GM12878 (cell line): ENCODE results near the gene ARL14EP. TPM values are rescaled to one million over a fixed set of nuclear protein-coding genes. Genes with fewer than 3 reads are reported as not detected.

Experiments used
- ATAC-seq: fragments of 200-7000 bp; cut with Tn5 transposase; 3 replicates; pipeline ENCODE4 v1.9.1; 2020; ENCODE audit warnings: mild to moderate bottlenecking, moderate library complexity
- BruUV-seq: library from RNA; stranded (reverse); fragments of 400-500 nt; replicated peaks from 2 replicates; lab custom pipeline; 2021; lab: Mats Ljungman, UMichigan
- CTCF ChIA-PET: fragments of 300-600 bp; sonication (Branson Sonifier 250); formaldehyde crosslinking; extraction: SDS; loops from one replicate; lab custom pipeline; 2021; ENCODE audit warnings: inconsistent platforms; lab: Yijun Ruan, JAX
- POLR2A ChIA-PET: fragments of 350-600 bp; formaldehyde crosslinking; extraction: SDS; loops from one replicate; lab custom pipeline; 2021; ENCODE audit warnings: inconsistent platforms; lab: Charles Lee
- RAD21 ChIA-PET: fragments of 300-600 bp; sonication (Branson Sonifier 250); formaldehyde crosslinking; loops from one replicate; lab custom pipeline; 2023; ENCODE audit warnings: antibody characterized with exemption; ENCODE audit not compliant: unreplicated experiment; lab: Charles Lee
- SMC1A ChIA-PET: fragments of 300-600 bp; sonication (Branson Sonifier 250); formaldehyde crosslinking; loops from one replicate; lab custom pipeline; 2023; ENCODE audit not compliant: unreplicated experiment, uncharacterized antibody; lab: Charles Lee
- DNase-seq: peaks from one replicate; pipeline ENCODE4 v3.0.0-alpha.2; 2011; ENCODE audit warnings: low read depth, low spot score
- FAIRE-seq: peaks from 3 replicates; lab custom pipeline; 2011; peaks lifted over from hg19 to GRCh38; lab: Jason Lieb, UNC
- H2AFZ ChIP-seq: 2 replicates; pipeline ENCODE4 v1.6.0; 2011; ENCODE audit warnings: low read depth, low read length, control low read depth; ENCODE audit not compliant: control insufficient read depth
- H3K27ac ChIP-seq: 2 replicates; pipeline ENCODE4 v1.5.1; 2011; ENCODE audit warnings: control low read depth; ENCODE audit not compliant: control insufficient read depth, insufficient read depth
- H3K27me3 ChIP-seq, 2 experiments: replicated peaks in 1 of 2; 2 replicates each; pipeline versions ENCODE4 v1.6.0 to v1.6.1; 2011; ENCODE audit warnings: low read length in 1 of 2; ENCODE audit not compliant: control insufficient read depth in 2 of 2, insufficient read depth in 2 of 2
- H3K36me3 ChIP-seq, 2 experiments: 2 replicates each; pipeline ENCODE4 v1.5.1; 2011; ENCODE audit warnings: low read length in 1 of 2; ENCODE audit not compliant: control insufficient read depth in 2 of 2, insufficient read depth in 2 of 2
- H3K4me1 ChIP-seq: 2 replicates; pipeline ENCODE4 v1.6.1; 2011; ENCODE audit warnings: mild to moderate bottlenecking, low read length, moderate library complexity, mixed read lengths; ENCODE audit not compliant: control insufficient read depth, insufficient read depth
- H3K4me2 ChIP-seq: 2 replicates; pipeline ENCODE4 v1.6.0; 2011; ENCODE audit warnings: control low read depth; ENCODE audit not compliant: control insufficient read depth, insufficient read depth
- H3K4me3 ChIP-seq: fragments of 200-600 bp; sonication (generic); 2 replicates; pipeline ENCODE4 v1.5.1; 2016
- H3K79me2 ChIP-seq: 2 replicates; pipeline ENCODE4 v1.6.0; 2011; ENCODE audit warnings: low read length; ENCODE audit not compliant: control insufficient read depth, insufficient read depth
- H3K9ac ChIP-seq: 2 replicates; pipeline ENCODE4 v1.8.0; 2011; ENCODE audit warnings: low read length, control low read depth, mixed read lengths; ENCODE audit not compliant: control insufficient read depth, insufficient read depth
- H3K9me3 ChIP-seq: replicated peaks from 3 replicates; pipeline ENCODE4 v1.5.1; 2011; ENCODE audit warnings: mild to moderate bottlenecking, low read length; ENCODE audit not compliant: control insufficient read depth, insufficient read depth
- H4K20me1 ChIP-seq: 2 replicates; pipeline ENCODE4 v1.6.0; 2011; ENCODE audit not compliant: control insufficient read depth, insufficient read depth
- BCL11A ChIP-seq: IDR thresholded peaks from 2 replicates; pipeline ENCODE4 v1.6.1; 2011; ENCODE audit warnings: low read depth, low read length
- BRCA1 ChIP-seq: IDR thresholded peaks from 2 replicates; pipeline ENCODE4 v1.6.1; 2011; ENCODE audit warnings: low read depth, low read length, improper control_type of control experiment
- FOS ChIP-seq: IDR thresholded peaks from 3 replicates; pipeline ENCODE4 v1.6.1; 2011; ENCODE audit warnings: borderline replicate concordance; ENCODE audit not compliant: insufficient read length; ENCODE audit errors: extremely low read depth
- FOXK2 ChIP-seq: fragments of 450-650 bp; IDR thresholded peaks from 2 replicates; pipeline ENCODE4 v1.6.1; 2017; ENCODE audit warnings: mild to moderate bottlenecking, moderate library complexity
- JUND ChIP-seq: IDR thresholded peaks from 2 replicates; pipeline ENCODE4 v1.6.1; 2012; ENCODE audit warnings: low read depth, mild to moderate bottlenecking, low read length, improper control_type of control experiment, moderate library complexity
- LARP7 ChIP-seq: fragments of 450-650 bp; IDR thresholded peaks from 2 replicates; pipeline ENCODE4 v1.6.1; 2017; ENCODE audit warnings: mild to moderate bottlenecking
- PAX8 ChIP-seq: fragments of 450-650 bp; IDR thresholded peaks from 2 replicates; pipeline ENCODE4 v1.6.1; 2017; ENCODE audit warnings: mild to moderate bottlenecking, moderate library complexity
- RELA ChIP-seq: fragments of 450-650 bp; IDR thresholded peaks from 2 replicates; pipeline ENCODE4 v1.8.0; 2014; ENCODE audit warnings: borderline replicate concordance; ENCODE audit not compliant: partially characterized antibody
- TCF12 ChIP-seq: IDR thresholded peaks from 2 replicates; pipeline ENCODE4 v1.6.1; 2011; ENCODE audit warnings: low read depth, mild to moderate bottlenecking, low read length
- YBX1 ChIP-seq: fragments of 450-650 bp; IDR thresholded peaks from 2 replicates; pipeline ENCODE4 v1.6.1; 2016; ENCODE audit warnings: antibody characterized with exemption
- ZZZ3 ChIP-seq: IDR thresholded peaks from 2 replicates; pipeline ENCODE4 v1.6.1; 2011; ENCODE audit warnings: low read depth; ENCODE audit not compliant: control insufficient read depth, insufficient read length
- WGBS: methylation state at CpG from one replicate; pipeline ENCODE4 v1.1.6; 2016; ENCODE audit warnings: low lambda C conversion rate; ENCODE audit not compliant: insufficient replicate concordance, insufficient coverage; ENCODE audit errors: missing lambda C conversion rate; 5-methylcytosine and 5-hydroxymethylcytosine counted together
- in situ Hi-C: fragments of 300-500 bp; cut with MboI; formaldehyde crosslinking; loops from 9 replicates; pipeline ENCODE4 v1.14.3; 2018; ENCODE audit warnings: mixed read lengths
- intact Hi-C: fragments of 100-400 bp; cut with micrococcal nuclease; formaldehyde crosslinking; loops from one replicate; pipeline ENCODE4 v1.14.2; 2022; ENCODE audit not compliant: unreplicated experiment
- polyA plus RNA-seq, 11 experiments: library from polyadenylated mRNA; depleted of rRNA in 4 of 11; unstranded in 6 of 11; stranded (reverse) in 5 of 11; fragments of >200 nt; fragmentation: Nextera tagmentation in 4 of 11; fragmentation: Illumina TruSeq in 1 of 11; extraction: Ambion mirVana in 4 of 11; extraction: Trizol in 1 of 11; gene quantifications; 1 replicate in 1 of 11; 2 replicates in 10 of 11; pipeline versions ENCODE4 v1.2.1 to v1.2.3, GENCODE V29; 2011 to 2016; ENCODE audit warnings: inconsistent platforms in 2 of 11, missing spikeins in 2 of 11, low read depth in 1 of 11
- total RNA-seq, 4 experiments: library from RNA; depleted of rRNA in 3 of 4; stranded (reverse); fragments of >200 nt in 3 of 4; fragmentation: Illumina TruSeq in 1 of 4; extraction: Trizol in 1 of 4; gene quantifications; 2 replicates each; pipeline versions ENCODE4 v1.2.1 to v1.2.3, GENCODE V29; 2013 to 2021
- TF ChIP-seq, protein P1 (sequence below): fragments of 450-650 bp; formaldehyde crosslinking; IDR thresholded peaks from 2 replicates; pipeline ENCODE4 v1.4.0; 2022; ENCODE audit warnings: mild to moderate bottlenecking, moderate library complexity
- TF ChIP-seq, protein P2 (sequence below), 3 experiments: IDR thresholded peaks in 2 of 3; conservative IDR thresholded peaks in 1 of 3; 2 replicates each; pipeline ENCODE4 v1.5.1; 2011; ENCODE audit warnings: low read depth in 3 of 3, low read length in 3 of 3, mild to moderate bottlenecking in 3 of 3, control low read depth in 2 of 3, moderate library complexity in 2 of 3, inconsistent platforms in 1 of 3, mixed read lengths in 1 of 3; ENCODE audit not compliant: control insufficient read depth in 2 of 3, insufficient read depth in 1 of 3; ENCODE audit errors: extremely low read depth in 1 of 3
- TF ChIP-seq, protein P3 (sequence below): fragments of 450-650 bp; IDR thresholded peaks from 2 replicates; pipeline ENCODE4 v1.6.1; 2017; ENCODE audit warnings: borderline replicate concordance

Gene ARL14EP
- total and polyA plus RNA-seq, 10 of the 15 experiments (the other 5 are each of a cell fraction or from before 2014, with no cell fraction given), result 18.1 to 59.8 (median 42.8) TPM

DNA sequence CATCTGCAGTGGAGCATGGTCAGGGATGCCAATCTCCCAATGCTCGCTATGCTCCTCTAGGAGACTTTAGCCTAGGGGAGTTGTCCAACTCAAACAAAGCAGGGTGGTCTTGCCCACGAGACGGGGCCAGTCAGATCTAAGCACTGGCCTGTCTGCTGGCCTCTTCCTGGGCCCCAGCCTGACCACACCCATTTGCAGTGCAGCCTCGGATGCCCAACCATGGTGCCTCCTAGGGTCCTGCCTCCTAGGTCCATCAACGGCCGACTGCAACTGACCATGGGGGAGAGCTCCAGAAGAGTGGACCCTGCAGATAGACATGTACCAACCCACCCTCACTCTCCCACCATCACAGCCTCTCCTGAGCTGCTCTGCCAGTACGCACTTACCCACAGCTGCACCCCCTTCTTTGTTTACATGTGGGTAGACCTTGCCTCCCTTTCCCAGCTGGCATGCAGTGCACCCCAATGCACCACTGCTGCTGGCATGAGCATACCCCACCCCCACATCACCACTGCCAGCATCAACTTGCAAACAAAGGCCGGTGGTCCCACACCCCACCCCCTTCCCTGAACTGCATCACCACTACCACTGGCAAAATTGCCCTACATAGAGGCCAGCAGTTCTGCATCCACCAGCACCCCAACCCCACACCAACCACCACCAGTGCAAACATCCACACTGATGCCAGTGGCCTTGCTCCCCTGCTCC is 27.6 kb upstream of the ARL14EP start (continued):
- TF ChIP-seq FOXK2 (no peak), LARP7 (no peak), BRCA1 (no peak)

DNA sequence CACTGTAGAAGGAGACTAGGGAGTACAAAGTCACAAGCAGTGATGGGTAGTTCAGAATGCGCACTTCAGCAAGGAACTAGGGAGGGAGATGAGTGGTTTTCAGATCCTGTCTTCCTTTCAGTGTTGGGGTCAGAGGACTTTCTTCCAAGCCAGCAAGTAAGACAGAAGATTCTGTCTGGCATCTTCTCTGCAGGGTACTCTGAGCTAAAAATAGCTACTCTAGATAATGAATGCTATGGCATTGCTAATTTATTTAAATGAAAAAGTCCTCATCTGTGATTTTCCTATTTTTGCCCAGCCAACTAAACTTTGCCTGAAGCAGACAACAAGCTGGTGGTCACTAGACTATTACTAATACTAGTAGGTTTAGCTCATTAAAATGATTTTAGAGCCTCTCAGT is 18.3 kb upstream of the ARL14EP start:
- H3K36me3 ChIP-seq, result no peaks in the 10 kb centered on the region
- 100% methylated on average over 1 of the region's 1 CpG for WGBS
- no peak for FAIRE-seq
- H3K4me2 ChIP-seq, result no peak overlapping the region
- CTCF ChIA-PET, result interaction anchor here (0.5 to 1.2 kb wide), 6 partner anchors 9 to 176 kb away, joined by 3 to 4 read pairs (median 3); no protein-coding TSS in a partner anchor
- SMC1A ChIA-PET, result interaction anchor here (2.5 kb wide), 1 partner anchor 11 kb away, joined by 6 read pairs; no protein-coding TSS in a partner anchor
- H4K20me1 ChIP-seq, result no peaks in the 10 kb centered on the region
- no peaks in the 10 kb centered on the region for H3K4me1 ChIP-seq
- H3K9ac ChIP-seq, result no peak overlapping the region
- no peaks in the 10 kb centered on the region for H3K27me3 ChIP-seq
- no peaks in the 10 kb centered on the region for H3K9me3 ChIP-seq
- H3K79me2 ChIP-seq, result no peaks in the 10 kb centered on the region
- RAD21 ChIA-PET, result no interaction called here
- in situ Hi-C loops, result no loop called here
- BruUV-seq, result no TSS peak
- intact Hi-C loops, result no loop called here
- no peak for DNase-seq
- no peak overlapping the region for H3K27ac ChIP-seq
- no peak overlapping the region for H2AFZ ChIP-seq
- no peak for ATAC-seq
- no peak overlapping the region for H3K4me3 ChIP-seq
- POLR2A ChIA-PET, result interaction anchor here (0.6 kb wide), 1 partner anchor 24 kb away, joined by 3 read pairs; no protein-coding TSS in a partner anchor
- TF ChIP-seq TCF12, result no peak
- TF ChIP-seq ZZZ3, result no peak
- no peak for TF ChIP-seq PAX8
- no peak for TF ChIP-seq JUND
- TF ChIP-seq BCL11A, result no peak
- TF ChIP-seq, protein P1, sequence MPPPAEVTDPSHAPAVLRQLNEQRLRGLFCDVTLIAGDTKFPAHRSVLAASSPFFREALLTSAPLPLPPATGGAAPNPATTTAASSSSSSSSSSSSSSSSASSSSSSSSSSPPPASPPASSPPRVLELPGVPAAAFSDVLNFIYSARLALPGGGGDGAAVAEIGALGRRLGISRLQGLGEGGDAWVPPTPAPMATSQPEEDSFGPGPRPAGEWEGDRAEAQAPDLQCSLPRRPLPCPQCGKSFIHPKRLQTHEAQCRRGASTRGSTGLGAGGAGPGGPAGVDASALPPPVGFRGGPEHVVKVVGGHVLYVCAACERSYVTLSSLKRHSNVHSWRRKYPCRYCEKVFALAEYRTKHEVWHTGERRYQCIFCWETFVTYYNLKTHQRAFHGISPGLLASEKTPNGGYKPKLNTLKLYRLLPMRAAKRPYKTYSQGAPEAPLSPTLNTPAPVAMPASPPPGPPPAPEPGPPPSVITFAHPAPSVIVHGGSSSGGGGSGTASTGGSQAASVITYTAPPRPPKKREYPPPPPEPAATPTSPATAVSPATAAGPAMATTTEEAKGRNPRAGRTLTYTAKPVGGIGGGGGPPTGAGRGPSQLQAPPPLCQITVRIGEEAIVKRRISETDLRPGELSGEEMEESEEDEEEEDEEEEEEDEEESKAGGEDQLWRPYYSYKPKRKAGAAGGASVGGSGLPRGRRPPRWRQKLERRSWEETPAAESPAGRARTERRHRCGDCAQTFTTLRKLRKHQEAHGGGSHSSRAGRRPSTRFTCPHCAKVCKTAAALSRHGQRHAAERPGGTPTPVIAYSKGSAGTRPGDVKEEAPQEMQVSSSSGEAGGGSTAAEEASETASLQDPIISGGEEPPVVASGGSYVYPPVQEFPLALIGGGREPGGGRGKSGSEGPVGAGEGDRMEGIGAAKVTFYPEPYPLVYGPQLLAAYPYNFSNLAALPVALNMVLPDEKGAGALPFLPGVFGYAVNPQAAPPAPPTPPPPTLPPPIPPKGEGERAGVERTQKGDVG (CRISPR knock-in tag), result no peak
- TF ChIP-seq, protein P2, sequence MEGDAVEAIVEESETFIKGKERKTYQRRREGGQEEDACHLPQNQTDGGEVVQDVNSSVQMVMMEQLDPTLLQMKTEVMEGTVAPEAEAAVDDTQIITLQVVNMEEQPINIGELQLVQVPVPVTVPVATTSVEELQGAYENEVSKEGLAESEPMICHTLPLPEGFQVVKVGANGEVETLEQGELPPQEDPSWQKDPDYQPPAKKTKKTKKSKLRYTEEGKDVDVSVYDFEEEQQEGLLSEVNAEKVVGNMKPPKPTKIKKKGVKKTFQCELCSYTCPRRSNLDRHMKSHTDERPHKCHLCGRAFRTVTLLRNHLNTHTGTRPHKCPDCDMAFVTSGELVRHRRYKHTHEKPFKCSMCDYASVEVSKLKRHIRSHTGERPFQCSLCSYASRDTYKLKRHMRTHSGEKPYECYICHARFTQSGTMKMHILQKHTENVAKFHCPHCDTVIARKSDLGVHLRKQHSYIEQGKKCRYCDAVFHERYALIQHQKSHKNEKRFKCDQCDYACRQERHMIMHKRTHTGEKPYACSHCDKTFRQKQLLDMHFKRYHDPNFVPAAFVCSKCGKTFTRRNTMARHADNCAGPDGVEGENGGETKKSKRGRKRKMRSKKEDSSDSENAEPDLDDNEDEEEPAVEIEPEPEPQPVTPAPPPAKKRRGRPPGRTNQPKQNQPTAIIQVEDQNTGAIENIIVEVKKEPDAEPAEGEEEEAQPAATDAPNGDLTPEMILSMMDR (IDR thresholded peaks at IDR 0.05 in 2 of 3, conservative IDR thresholded peaks at IDR 0.05 in 1 of 3; ENCODE audit: control insufficient read depth in 2 of 3, extremely low read depth in 1 of 3, insufficient read depth in 1 of 3, low read depth in 3 of 3, low read length in 3 of 3), result no peak
- no peak for TF ChIP-seq FOS
- no peak for TF ChIP-seq LARP7
- no peak for TF ChIP-seq RELA
- TF ChIP-seq, protein P3, sequence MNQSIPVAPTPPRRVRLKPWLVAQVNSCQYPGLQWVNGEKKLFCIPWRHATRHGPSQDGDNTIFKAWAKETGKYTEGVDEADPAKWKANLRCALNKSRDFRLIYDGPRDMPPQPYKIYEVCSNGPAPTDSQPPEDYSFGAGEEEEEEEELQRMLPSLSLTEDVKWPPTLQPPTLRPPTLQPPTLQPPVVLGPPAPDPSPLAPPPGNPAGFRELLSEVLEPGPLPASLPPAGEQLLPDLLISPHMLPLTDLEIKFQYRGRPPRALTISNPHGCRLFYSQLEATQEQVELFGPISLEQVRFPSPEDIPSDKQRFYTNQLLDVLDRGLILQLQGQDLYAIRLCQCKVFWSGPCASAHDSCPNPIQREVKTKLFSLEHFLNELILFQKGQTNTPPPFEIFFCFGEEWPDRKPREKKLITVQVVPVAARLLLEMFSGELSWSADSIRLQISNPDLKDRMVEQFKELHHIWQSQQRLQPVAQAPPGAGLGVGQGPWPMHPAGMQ, result no peak
- no peak for TF ChIP-seq YBX1
